Body of pancreas (tissue), 4 donors: ENCODE results near the gene BRD3OS. TPM values are rescaled to one million over a fixed set of nuclear protein-coding genes. Genes with fewer than 3 reads are reported as not detected.
A peak's percentile ranks its signal among the peaks of the same experiment; 100 is the strongest.

Experiments used
- ATAC-seq: fragments of 150-250 bp; one replicate; pipeline ENCODE4 v1.9.1; 2016
- DNase-seq, 4 donors: peaks; one replicate each; pipeline ENCODE4 v3.0.0-alpha.2; 2019
- H3K27ac ChIP-seq, 4 donors: fragments of 200-600 bp; sonication (generic); 1 replicate in 3 of 4; 2 replicates in 1 of 4; pipeline versions ENCODE4 v1.5.1 to v1.6.1; 2016 to 2019; ENCODE audit warnings: mild to moderate bottlenecking in 1 of 4, mixed read lengths in 1 of 4, moderate library complexity in 1 of 4
- H3K27me3 ChIP-seq, 2 donors: fragments of 200-600 bp; sonication (generic); one replicate each; pipeline ENCODE4 v1.6.0; 2016; ENCODE audit warnings: mild to moderate bottlenecking in 1 of 2
- H3K36me3 ChIP-seq, 2 donors: fragments of 200-600 bp; sonication (generic); replicated peaks in 1 of 2; 2 replicates each; pipeline ENCODE4 v1.5.1; 2016; ENCODE audit warnings: low read depth in 2 of 2; ENCODE audit not compliant: insufficient read depth in 1 of 2
- H3K4me1 ChIP-seq: fragments of 200-600 bp; sonication (generic); one replicate; pipeline ENCODE4 v1.6.0; 2016
- H3K4me3 ChIP-seq, 2 donors: fragments of 200-600 bp; sonication (generic); 1 replicate in 1 of 2; 2 replicates in 1 of 2; pipeline ENCODE4 v1.5.1; 2016 to 2019
- H3K9me3 ChIP-seq, 3 donors: fragments of 200-600 bp; sonication (generic); 1 replicate in 2 of 3; 2 replicates in 1 of 3; pipeline ENCODE4 v1.5.1; 2016
- POLR2A ChIP-seq, 3 donors: fragments of 450-650 bp; IDR thresholded peaks; one replicate each; pipeline ENCODE4 v1.6.1; 2016; ENCODE audit warnings: antibody characterized with exemption in 3 of 3, mild to moderate bottlenecking in 2 of 3
- WGBS, 2 donors: methylation state at CpG; one replicate each; pipeline ENCODE4 v1.1.5; 2017; 5-methylcytosine and 5-hydroxymethylcytosine counted together
- intact Hi-C: fragments of 100-400 bp; cut with DNase I; formaldehyde crosslinking; loops from one replicate; pipeline ENCODE4 v1.15.1; 2023
- total RNA-seq, 2 donors: library from RNA; depleted of rRNA; stranded (reverse); fragments of >200 nt; gene quantifications; one replicate each; pipeline ENCODE4 v1.1.0, GENCODE V29; 2016
- TF ChIP-seq, protein P1 (sequence below), 7 experiments: fragments of 450-650 bp in 4 of 7; fragments of 200-600 bp in 3 of 7; sonication (generic) in 3 of 7; IDR thresholded peaks; one replicate each; pipeline ENCODE4 v1.5.1; 2016 to 2019; ENCODE audit warnings: antibody characterized with exemption in 7 of 7

BRD3OS gene
- total RNA-seq, 2 donors from 2014 or later, result 7.3 to 9.6 TPM

- intact Hi-C loops, result no loop called here
- Histone ChIP-seq H3K4me1 (no peaks in the 10 kb centered on the region), H3K9me3 (no peaks in the 10 kb centered on the region), H3K4me3 (no peak overlapping the region), H3K36me3 (peaks cover 0 to 29% of the 10 kb centered on the region in 2 donors), H3K27me3 (no peaks in the 10 kb centered on the region), H3K27ac (no peak overlapping the region)
- ATAC-seq, result no peak
- WGBS, 2 donors, result 96 to 97% methylated on average over 12 to 20 of the region's 20 CpGs
- no peak for DNase-seq
- TF ChIP-seq, protein P1, sequence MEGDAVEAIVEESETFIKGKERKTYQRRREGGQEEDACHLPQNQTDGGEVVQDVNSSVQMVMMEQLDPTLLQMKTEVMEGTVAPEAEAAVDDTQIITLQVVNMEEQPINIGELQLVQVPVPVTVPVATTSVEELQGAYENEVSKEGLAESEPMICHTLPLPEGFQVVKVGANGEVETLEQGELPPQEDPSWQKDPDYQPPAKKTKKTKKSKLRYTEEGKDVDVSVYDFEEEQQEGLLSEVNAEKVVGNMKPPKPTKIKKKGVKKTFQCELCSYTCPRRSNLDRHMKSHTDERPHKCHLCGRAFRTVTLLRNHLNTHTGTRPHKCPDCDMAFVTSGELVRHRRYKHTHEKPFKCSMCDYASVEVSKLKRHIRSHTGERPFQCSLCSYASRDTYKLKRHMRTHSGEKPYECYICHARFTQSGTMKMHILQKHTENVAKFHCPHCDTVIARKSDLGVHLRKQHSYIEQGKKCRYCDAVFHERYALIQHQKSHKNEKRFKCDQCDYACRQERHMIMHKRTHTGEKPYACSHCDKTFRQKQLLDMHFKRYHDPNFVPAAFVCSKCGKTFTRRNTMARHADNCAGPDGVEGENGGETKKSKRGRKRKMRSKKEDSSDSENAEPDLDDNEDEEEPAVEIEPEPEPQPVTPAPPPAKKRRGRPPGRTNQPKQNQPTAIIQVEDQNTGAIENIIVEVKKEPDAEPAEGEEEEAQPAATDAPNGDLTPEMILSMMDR (IDR thresholded peaks at IDR 0.05), result no peak
Observed at GRCh38 chr9:134039386-134040175, 14.3 kb downstream of the BRD3OS start.

DNA sequence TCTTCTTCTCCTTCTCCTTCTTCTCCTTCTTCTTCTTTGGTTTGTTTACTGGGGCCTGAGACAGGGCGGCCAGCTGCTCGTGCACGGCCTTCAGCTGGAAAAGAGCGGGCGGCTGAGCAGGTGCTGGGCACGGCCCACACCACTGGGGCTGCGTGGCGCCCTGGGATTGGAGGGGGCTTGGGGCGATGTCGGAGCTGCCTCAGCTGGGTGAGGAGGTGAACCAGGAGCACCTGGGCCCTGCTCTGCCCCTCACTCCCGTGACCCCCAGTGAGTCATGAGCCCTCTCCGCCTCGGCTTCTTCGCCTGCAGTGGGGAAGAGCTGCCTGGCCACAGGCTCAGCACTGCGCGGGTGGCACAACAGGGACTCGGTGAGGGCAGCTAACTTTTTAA lies 14.9 kb downstream of the BRD3OS start:
- peaks cover 0 to 24% of the 10 kb centered on the region in 2 donors for H3K36me3 ChIP-seq
- no peak for TF ChIP-seq POLR2A (IDR thresholded peaks at IDR 0.05)
- TF ChIP-seq, protein P1 (IDR thresholded peaks at IDR 0.05), result no peak
- H3K4me3 ChIP-seq, result no peak overlapping the region
- H3K4me1 ChIP-seq, result no peaks in the 10 kb centered on the region
- no peaks in the 10 kb centered on the region for H3K9me3 ChIP-seq
- no peak for DNase-seq
- intact Hi-C loops, result no loop called here
- ATAC-seq, result no peak
- WGBS, 2 donors, result 93 to 99% methylated on average over 14 to 15 of the region's 17 CpGs
- H3K27me3 ChIP-seq, result no peaks in the 10 kb centered on the region
- no peak overlapping the region for H3K27ac ChIP-seq

DNA sequence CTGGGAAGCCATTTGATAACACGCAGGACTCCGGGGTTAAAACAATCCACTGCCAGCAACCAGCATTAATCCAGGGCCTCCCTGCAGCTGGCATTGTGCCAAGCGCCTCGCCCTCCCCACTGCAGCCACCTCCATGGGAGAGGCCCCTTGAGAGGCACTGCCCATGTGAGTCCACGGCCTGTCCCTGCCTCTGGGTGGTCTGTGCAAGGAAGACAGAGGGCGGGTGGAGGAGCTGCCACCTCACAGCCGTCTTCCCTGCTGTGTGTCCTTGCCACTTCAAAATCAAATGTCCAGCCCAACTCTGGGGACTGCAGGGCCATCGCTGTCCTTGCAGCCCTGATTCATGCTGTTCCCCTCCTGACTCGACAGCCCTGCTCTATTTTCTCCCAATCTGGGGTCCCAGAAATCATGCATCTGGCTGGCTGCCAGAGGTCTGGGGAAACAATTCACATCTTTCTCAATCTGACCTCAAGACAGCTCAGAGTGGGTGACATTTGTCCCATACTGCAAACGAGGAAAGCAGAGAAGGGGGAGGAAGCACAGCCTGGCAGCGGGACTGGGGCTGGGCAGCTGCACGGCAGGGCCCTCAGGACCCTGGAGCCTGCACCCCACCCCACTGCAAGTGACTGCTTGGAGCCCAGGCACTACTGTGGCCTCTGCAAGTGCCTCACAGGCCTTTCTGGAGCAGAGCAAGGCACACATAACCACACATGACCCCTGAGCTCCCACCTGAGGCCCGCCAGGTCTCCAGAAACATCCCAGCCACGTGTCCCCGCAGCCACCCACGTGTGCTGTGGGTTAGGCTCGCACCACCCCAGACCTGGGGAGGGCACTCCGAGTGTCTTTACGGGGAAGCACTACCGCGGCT lies 15.7 kb downstream of the BRD3OS start:
- H3K27me3 ChIP-seq, result no peaks in the 10 kb centered on the region
- no peak for TF ChIP-seq POLR2A (IDR thresholded peaks at IDR 0.05)
- TF ChIP-seq, protein P1 (IDR thresholded peaks at IDR 0.05), result no peak
- ATAC-seq, result peak; percentile 29

GRCh38 chr9:134041649-134041962 lies 16.3 kb downstream of the BRD3OS start:
- no peaks in the 10 kb centered on the region for H3K27me3 ChIP-seq
- TF ChIP-seq POLR2A (IDR thresholded peaks at IDR 0.05), result no peak
- TF ChIP-seq, protein P1 (IDR thresholded peaks at IDR 0.05), result no peak
- WGBS, 2 donors, result 96 to 97% methylated on average over 7 to 14 of the region's 16 CpGs
- H3K4me1 ChIP-seq, result no peaks in the 10 kb centered on the region
- ATAC-seq, result no peak
- no peak overlapping the region for H3K4me3 ChIP-seq
- DNase-seq, result no peak
- intact Hi-C loops, result no loop called here
- H3K27ac ChIP-seq, result no peak overlapping the region
- peaks cover 0 to 11% of the 10 kb centered on the region in 2 donors for H3K36me3 ChIP-seq
- no peaks in the 10 kb centered on the region for H3K9me3 ChIP-seq

More for the DNA sequence above, 15.7 kb downstream of the BRD3OS start:
- Histone ChIP-seq H3K4me1 (no peaks in the 10 kb centered on the region), H3K27ac (no peak overlapping the region), H3K36me3 (peaks cover 0 to 15% of the 10 kb centered on the region in 2 donors), H3K4me3 (no peak overlapping the region), H3K9me3 (no peaks in the 10 kb centered on the region)
- intact Hi-C loops, result no loop called here
- DNase-seq, result no peak
- 74% methylated on average over 9 to 18 of the region's 21 CpGs for WGBS, 2 donors
